ENCODE data around the gene DNM3. TPM values are rescaled to one million over a fixed set of nuclear protein-coding genes. Genes with fewer than 3 reads are reported as not detected.

Gene DNM3
- polyA plus RNA-seq, 3 donors, result 0.15 TPM; not detected in 2

- H3K9ac ChIP-seq (ENCODE audit: insufficient read depth, low read length, poor library complexity, severe bottlenecking), result no peak overlapping the region
- intact Hi-C loops (cut with micrococcal nuclease), result no loop called here
- WGBS (ENCODE audit: insufficient coverage), result 100% methylated on average over 1 of the region's 1 CpG
- DNase-seq, result no peak
- no peaks in the 10 kb centered on the region for H3K36me3 ChIP-seq (replicated peaks in 1 of 2; ENCODE audit: control insufficient read depth in 1 of 2, insufficient read depth in 2 of 2, low read length in 2 of 2)
- no peak overlapping the region for H3K4me3 ChIP-seq (replicated peaks in 1 of 3; ENCODE audit: low read depth in 2 of 3, low read length in 3 of 3)
- TF ChIP-seq CTCF (IDR thresholded peaks at IDR 0.05), result no peak
- peaks cover 10% of the 10 kb centered on the region for H3K4me1 Mint-ChIP-seq
- no peak overlapping the region for H3K4me3 Mint-ChIP-seq
- H3K27ac ChIP-seq (ENCODE audit: low read depth in 1 of 2, low read length in 2 of 2), result no peak overlapping the region
- H3K9me3 ChIP-seq (replicated peaks in 1 of 2; ENCODE audit: control insufficient read depth in 1 of 2, insufficient read depth in 1 of 2, low read length in 2 of 2), result no peaks in the 10 kb centered on the region
- no peaks in the 10 kb centered on the region for H3K4me1 ChIP-seq (ENCODE audit: control insufficient read depth in 1 of 2, insufficient read depth in 2 of 2, low read length in 2 of 2)
- no peaks in the 10 kb centered on the region for H3K27me3 ChIP-seq (ENCODE audit: control insufficient read depth in 2 of 2, insufficient read depth in 2 of 2, low read length in 2 of 2)
- H3K27me3 Mint-ChIP-seq (ENCODE audit: low read depth in 3 of 3), result peaks cover 0 to 3% (median 0%) of the 10 kb centered on the region in 3 donors
- H3K9me3 Mint-ChIP-seq, result no peaks in the 10 kb centered on the region
- H2AFZ ChIP-seq (ENCODE audit: insufficient read depth, low read depth, low read length, poor library complexity, severe bottlenecking), result no peak overlapping the region
- H3K36me3 Mint-ChIP-seq, result peaks cover 4 to 5% of the 10 kb centered on the region in 2 donors
- H3K4me2 ChIP-seq (replicated peaks; ENCODE audit: extremely low read depth, low read length, poor library complexity, severe bottlenecking), result no peak overlapping the region
- no peaks in the 10 kb centered on the region for H3K79me2 ChIP-seq (ENCODE audit: insufficient read depth, low read length)
- no peak overlapping the region for H3K27ac Mint-ChIP-seq
- no peaks in the 10 kb centered on the region for H4K20me1 ChIP-seq (ENCODE audit: insufficient read depth, low read length)
These were observed 561.7 kb downstream of the DNM3 start for GRCh38 chr1:172402878-172403569.

- Mint-ChIP-seq H3K4me3 (no peak overlapping the region), H3K9me3 (no peaks in the 10 kb centered on the region), H3K27me3 (ENCODE audit: low read depth in 3 of 3) (peaks cover 0 to 3% (median 0%) of the 10 kb centered on the region in 3 donors), H3K36me3 (no peaks in the 10 kb centered on the region), H3K4me1 (peaks cover 10% of the 10 kb centered on the region), H3K27ac (no peak overlapping the region)
- intact Hi-C loops (cut with micrococcal nuclease), result no loop called here
- Histone ChIP-seq H3K36me3 (replicated peaks in 1 of 2; ENCODE audit: control insufficient read depth in 1 of 2, insufficient read depth in 2 of 2, low read length in 2 of 2) (no peaks in the 10 kb centered on the region), H3K4me1 (ENCODE audit: control insufficient read depth in 1 of 2, insufficient read depth in 2 of 2, low read length in 2 of 2) (no peaks in the 10 kb centered on the region), H3K79me2 (ENCODE audit: insufficient read depth, low read length) (no peaks in the 10 kb centered on the region), H3K4me2 (replicated peaks; ENCODE audit: extremely low read depth, low read length, poor library complexity, severe bottlenecking) (no peak overlapping the region), H3K27ac (ENCODE audit: low read depth in 1 of 2, low read length in 2 of 2) (no peak overlapping the region), H4K20me1 (ENCODE audit: insufficient read depth, low read length) (no peaks in the 10 kb centered on the region), H3K4me3 (replicated peaks in 1 of 3; ENCODE audit: low read depth in 2 of 3, low read length in 3 of 3) (no peak overlapping the region), H2AFZ (ENCODE audit: insufficient read depth, low read depth, low read length, poor library complexity, severe bottlenecking) (no peak overlapping the region), H3K27me3 (ENCODE audit: control insufficient read depth in 2 of 2, insufficient read depth in 2 of 2, low read length in 2 of 2) (no peaks in the 10 kb centered on the region), H3K9ac (ENCODE audit: insufficient read depth, low read length, poor library complexity, severe bottlenecking) (no peak overlapping the region), H3K9me3 (replicated peaks in 1 of 2; ENCODE audit: control insufficient read depth in 1 of 2, insufficient read depth in 1 of 2, low read length in 2 of 2) (no peaks in the 10 kb centered on the region)
- TF ChIP-seq CTCF (IDR thresholded peaks at IDR 0.05), result no peak
- no peak for DNase-seq
These were observed 562.8 kb downstream of the DNM3 start for GRCh38 chr1:172404121-172404520.
